Stimulated activated memory B cell treated with anti-CD40 and anti-IgM and Interleukin-4, amounts not matched to agents 10 μg/mL and 1 μg/mL and 100 μg/mL, for 72 hours (primary cell): Measurements from ENCODE around the gene TIA1.
"Not testable (repeated sequence)": the region's sequence is repeated elsewhere in the genome, so short reads cannot be mapped to it uniquely, and the experiment has no call there.

Experiments
- ATAC-seq: fragments of 150-1000 bp; cut with Tn5 transposase; 2 replicates; pipeline ENCODE4 v1.10.0; 2021
- H3K27ac Mint-ChIP-seq: one replicate; pipeline ENCODE4 v1.8.0; 2022; ENCODE audit warnings: mild to moderate bottlenecking, mixed read lengths
- H3K27me3 Mint-ChIP-seq: one replicate; pipeline ENCODE4 v1.8.0; 2022; ENCODE audit warnings: mixed read lengths
- H3K36me3 Mint-ChIP-seq: one replicate; pipeline ENCODE4 v1.8.0; 2022; ENCODE audit warnings: mixed read lengths
- H3K4me1 Mint-ChIP-seq: one replicate; pipeline ENCODE4 v1.8.0; 2022; ENCODE audit warnings: mixed read lengths
- H3K4me3 Mint-ChIP-seq: one replicate; pipeline ENCODE4 v1.8.0; 2022; ENCODE audit warnings: mild to moderate bottlenecking, moderate library complexity, mixed read lengths
- H3K9me3 Mint-ChIP-seq: one replicate; pipeline ENCODE4 v1.8.0; 2022; ENCODE audit warnings: mixed read lengths

The TIA1 gene, protein sequence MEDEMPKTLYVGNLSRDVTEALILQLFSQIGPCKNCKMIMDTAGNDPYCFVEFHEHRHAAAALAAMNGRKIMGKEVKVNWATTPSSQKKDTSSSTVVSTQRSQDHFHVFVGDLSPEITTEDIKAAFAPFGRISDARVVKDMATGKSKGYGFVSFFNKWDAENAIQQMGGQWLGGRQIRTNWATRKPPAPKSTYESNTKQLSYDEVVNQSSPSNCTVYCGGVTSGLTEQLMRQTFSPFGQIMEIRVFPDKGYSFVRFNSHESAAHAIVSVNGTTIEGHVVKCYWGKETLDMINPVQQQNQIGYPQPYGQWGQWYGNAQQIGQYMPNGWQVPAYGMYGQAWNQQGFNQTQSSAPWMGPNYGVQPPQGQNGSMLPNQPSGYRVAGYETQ

DNA sequence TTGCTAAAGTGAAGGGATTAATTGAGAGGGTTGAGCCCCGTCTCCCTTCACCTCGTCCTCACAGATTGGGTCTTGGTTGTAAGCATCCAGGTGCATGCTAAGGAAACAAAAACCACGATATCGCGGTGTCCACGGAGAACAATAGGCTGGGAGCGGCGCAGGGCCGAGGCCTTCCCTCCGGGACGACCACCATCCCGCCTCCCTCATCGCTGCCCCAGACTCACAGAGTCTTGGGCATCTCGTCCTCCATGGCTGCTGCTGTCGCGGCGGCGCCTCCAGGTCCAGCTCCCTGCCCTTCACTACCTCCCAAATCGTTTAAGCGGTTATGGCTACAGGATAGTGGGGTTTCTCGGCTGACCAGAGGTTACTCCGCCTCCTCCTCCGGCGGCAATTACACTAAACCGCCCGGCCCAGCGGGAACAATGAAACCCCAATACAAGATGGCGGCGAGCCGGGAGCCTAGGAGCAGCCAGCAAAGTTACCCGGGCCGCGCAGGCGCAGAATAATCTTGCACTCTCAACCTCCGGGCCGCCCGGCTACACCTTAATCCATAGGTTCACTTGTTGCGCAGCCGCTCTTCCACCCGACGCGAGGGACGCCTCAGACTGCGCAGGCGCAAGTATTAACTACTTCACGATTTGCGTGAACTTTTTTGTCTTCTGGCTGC lies at the start of gene TIA1:
TIA1 (minus strand) TSS at position 448 of the 667 bp plus-strand sequence; CDS start at position 250, 198 bp downstream.
- peaks cover 27% of the 10 kb centered on the region for H3K4me1 Mint-ChIP-seq
- H3K27ac Mint-ChIP-seq, result peak within 1 kb of the TSS; percentile 99
- H3K9me3 Mint-ChIP-seq, result no peaks in the 10 kb centered on the region
- peak; percentile 100 for ATAC-seq
- H3K36me3 Mint-ChIP-seq, result peaks cover 10% of the 10 kb centered on the region
- H3K27me3 Mint-ChIP-seq, result no peaks in the 10 kb centered on the region
- peak within 1 kb of the TSS; percentile 92 for H3K4me3 Mint-ChIP-seq

DNA sequence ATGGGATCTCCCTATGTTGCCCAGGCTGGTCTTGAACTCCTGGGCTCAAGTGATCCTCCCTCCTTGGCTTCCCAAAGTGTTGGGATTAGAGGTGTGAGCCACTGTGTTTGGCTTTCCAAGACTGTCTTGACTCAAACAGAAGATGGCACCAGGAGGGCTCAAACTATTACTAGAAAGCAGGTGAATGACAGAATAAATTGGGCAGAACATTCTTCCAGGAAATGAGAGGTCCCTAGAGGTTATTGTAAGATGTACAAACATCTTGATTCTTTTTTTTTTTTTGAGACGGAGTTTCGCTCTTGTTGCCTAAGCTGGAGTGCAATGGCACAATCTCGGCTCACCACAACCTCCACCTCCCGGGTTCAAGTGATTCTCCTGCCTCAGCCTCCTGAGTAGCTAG lies 49.4 kb upstream of the TIA1 start:
- H3K27ac Mint-ChIP-seq, H3K9me3 Mint-ChIP-seq, ATAC-seq, H3K27me3 Mint-ChIP-seq, H3K4me3 Mint-ChIP-seq: not testable (repeated sequence)
- peaks cover 18% of the 10 kb centered on the region for H3K4me1 Mint-ChIP-seq
- peaks cover 28% of the 10 kb centered on the region for H3K36me3 Mint-ChIP-seq

DNA sequence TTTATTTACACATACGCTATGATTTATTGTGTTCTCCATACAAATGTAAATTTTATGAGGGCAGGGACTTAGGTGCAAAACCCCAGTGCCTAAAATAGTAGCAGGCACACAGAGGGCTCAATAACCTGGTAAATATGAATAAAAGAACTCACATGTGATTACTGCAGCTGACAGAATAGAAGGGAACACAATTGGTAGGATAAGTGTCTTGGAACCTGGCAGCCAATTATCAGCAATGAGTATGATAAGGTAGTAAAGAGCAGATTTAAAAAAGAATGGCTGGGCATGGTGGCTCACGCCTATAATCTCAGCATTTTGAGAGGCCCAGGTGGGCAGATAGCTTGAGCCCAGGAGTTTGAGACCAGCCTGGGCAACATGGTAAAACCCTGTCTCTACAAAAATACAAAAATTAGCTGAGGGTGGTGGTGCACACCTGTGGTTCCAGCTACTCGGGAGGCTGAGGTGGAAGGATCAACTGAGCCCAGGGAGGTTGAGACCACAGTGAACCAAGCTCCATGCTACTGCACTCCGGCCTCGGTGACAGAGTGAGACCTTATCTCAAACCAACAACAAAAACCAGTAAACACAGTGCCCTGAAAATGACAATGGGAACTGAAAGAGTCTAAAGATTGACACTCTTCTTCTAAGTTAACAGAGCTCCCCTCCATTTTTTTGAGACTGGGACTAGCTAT lies 35.2 kb upstream of the TIA1 start:
- H3K4me3 Mint-ChIP-seq, result no peak overlapping the region
- no peak overlapping the region for H3K27ac Mint-ChIP-seq
- no peaks in the 10 kb centered on the region for H3K9me3 Mint-ChIP-seq
- no peak for ATAC-seq
- peaks cover 51% of the 10 kb centered on the region for H3K36me3 Mint-ChIP-seq
- peaks cover 13% of the 10 kb centered on the region for H3K4me1 Mint-ChIP-seq
- no peaks in the 10 kb centered on the region for H3K27me3 Mint-ChIP-seq

DNA sequence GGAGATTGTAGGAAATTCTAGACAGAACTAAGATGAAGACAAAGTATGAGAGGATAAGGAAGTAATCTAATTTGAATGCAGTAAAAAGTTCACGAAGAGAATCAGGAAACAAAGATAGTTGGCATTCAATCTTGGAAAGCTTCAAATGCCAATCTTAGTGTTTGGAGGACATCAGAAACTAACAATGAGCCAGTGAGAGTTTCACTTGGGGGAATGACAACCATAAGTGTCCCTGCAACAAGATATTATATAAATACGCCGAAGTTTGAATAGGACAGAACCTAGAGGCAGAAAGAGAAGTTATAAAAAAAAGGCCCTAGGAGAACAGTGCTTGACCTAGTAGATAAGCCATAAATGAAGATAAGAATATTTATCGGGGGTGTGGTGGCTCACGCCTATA lies 34.0 kb upstream of the TIA1 start:
- Mint-ChIP-seq H3K36me3 (peaks cover 55% of the 10 kb centered on the region), H3K4me3 (no peak overlapping the region), H3K9me3 (no peaks in the 10 kb centered on the region), H3K27ac (no peak overlapping the region), H3K4me1 (peaks cover 13% of the 10 kb centered on the region), H3K27me3 (no peaks in the 10 kb centered on the region)
- ATAC-seq, result no peak

DNA sequence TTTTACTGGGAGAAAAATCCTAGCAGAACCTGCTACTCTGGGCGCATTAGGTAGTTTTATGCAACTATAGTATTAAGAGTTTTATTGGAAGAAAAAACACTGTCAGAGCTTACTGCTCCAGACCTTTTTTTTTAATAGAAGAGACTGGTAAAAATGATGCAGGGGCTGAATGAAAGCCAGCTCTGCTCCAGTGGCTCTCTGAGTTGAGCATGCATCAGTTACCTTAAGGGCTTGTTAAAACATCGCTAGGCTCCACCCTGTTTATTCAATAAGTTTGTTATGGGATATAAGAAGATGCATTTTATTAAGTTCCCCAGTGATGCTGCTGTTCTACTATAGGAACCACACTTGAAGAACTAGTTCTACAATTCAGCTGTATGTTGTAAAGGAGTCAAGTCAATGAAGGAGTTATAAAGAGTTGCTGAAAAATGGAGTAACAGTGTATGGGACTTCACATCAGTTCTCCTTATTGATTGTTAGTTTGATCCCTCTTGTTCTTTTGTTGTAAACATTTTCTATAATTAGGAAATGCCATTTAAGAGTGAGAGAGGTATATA lies 31.9 kb upstream of the TIA1 start:
- Mint-ChIP-seq H3K4me3 (no peak overlapping the region), H3K4me1 (peaks cover 8% of the 10 kb centered on the region), H3K27me3 (no peaks in the 10 kb centered on the region), H3K36me3 (peaks cover 53% of the 10 kb centered on the region), H3K9me3 (no peaks in the 10 kb centered on the region), H3K27ac (no peak overlapping the region)
- ATAC-seq, result no peak

DNA sequence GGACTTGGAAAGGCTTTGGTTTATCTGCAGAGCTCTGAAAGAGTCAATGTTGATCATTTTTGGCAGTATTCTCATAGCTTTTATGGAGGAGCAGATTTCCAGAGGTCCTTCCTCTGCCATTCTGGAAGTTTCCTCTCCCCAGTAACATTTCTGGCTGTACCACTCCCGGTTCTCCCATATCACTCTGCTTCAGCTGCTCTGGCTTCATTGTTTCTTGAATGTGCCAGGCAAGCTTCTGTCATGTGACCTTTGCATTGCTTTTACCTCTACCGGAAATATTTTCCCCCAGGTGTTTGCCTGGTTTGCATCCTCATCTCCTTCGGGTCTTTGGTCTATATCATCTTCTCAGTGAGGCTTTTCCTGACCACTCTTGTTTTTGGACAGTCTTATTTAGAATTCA lies 21.9 kb upstream of the TIA1 start:
- Mint-ChIP-seq H3K4me3 (no peak overlapping the region), H3K27ac (peak overlapping the region; percentile 51), H3K27me3 (no peaks in the 10 kb centered on the region), H3K9me3 (no peaks in the 10 kb centered on the region), H3K4me1 (peaks cover 13% of the 10 kb centered on the region), H3K36me3 (peaks cover 47% of the 10 kb centered on the region)
- ATAC-seq, result no peak

DNA sequence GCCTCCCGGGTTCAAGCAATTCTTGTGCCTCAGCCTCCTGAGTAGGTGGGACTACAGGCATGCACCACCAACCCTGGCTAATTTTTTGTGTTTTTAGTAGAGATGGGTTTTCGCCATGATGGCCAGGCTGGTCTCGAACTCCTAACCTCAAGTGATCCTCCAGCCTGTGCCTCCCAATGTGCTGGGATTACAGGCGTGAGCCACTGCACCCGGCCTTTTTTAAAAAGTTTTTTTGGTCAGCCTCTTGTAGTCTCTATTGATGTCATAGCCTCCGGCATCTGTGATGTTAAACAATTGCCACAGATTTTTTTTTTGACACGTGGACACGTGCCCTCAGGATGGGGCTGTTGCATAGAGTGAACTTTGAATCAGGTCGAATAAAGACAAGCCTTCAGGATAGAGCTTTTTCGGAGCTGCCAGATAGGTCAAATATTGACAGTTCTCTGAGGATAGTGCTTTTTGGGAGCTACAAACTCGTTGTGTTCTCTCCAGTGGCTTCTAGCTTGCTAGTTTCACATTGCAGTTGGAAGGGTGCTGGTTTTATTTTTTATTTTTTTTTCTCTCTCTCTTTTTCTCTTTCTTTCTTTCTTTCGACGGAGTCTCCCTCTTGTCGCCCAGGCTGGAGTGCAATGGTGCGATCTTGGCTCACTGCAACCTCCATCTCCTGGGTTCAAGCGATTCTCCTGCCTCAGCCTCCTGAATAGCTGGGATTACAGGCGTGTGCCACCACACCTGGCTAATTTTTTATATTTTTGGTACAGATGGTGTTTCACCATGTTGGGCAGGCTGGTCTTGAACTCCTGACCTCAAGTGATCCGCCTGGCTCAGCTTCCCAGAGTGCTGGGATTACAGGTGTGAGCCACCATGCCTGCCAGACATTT lies 21.2 kb upstream of the TIA1 start:
- H3K4me3 Mint-ChIP-seq, ATAC-seq, H3K9me3 Mint-ChIP-seq, H3K27me3 Mint-ChIP-seq, H3K27ac Mint-ChIP-seq: not testable (repeated sequence)
- H3K36me3 Mint-ChIP-seq, result peaks cover 44% of the 10 kb centered on the region
- peaks cover 13% of the 10 kb centered on the region for H3K4me1 Mint-ChIP-seq

DNA sequence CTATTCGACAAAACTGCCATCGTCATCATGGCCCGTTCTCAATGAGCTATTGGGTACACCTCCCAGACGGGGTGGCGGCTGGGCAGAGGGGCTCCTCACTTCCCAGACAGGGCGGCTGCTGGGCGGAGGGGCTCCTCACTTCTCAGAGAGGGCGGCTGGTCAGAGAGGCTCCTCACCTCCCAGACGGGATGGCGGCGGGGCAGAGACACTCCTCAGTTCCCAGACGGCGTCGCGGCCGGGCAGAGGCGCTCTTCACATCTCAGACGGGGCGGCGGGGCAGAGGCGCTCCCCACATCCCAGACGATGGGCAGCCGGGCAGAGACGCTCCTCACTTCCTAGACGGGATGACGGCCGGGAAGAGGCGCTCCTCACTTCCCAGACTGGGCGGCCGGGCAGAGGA lies 18.5 kb upstream of the TIA1 start:
- H3K27ac Mint-ChIP-seq, H3K9me3 Mint-ChIP-seq, H3K4me1 Mint-ChIP-seq, H3K27me3 Mint-ChIP-seq, H3K4me3 Mint-ChIP-seq, ATAC-seq: not testable (repeated sequence)
- peaks cover 46% of the 10 kb centered on the region for H3K36me3 Mint-ChIP-seq

DNA sequence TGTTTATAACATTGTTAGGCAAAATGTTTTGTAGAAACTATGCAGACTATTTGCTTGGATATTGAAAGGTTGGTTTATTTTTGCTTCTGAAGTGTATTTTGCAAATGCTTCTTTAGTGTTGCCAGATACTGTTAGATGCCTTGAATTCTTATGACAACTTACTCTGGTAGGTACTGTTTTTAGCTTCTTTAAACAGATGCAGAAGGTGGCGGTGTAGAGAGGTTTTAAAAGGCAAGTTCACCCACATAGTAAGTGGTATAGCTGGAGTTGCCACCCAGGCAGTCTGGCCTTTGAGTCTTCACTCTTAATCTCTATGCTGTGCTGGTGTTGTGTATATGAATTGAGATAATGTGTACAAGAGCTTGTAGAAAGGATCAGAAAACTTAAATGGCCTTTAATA lies 13.1 kb upstream of the TIA1 start:
- peaks cover 36% of the 10 kb centered on the region for H3K4me1 Mint-ChIP-seq
- no peak for ATAC-seq
- no peak overlapping the region for H3K27ac Mint-ChIP-seq
- H3K4me3 Mint-ChIP-seq, result no peak overlapping the region
- H3K36me3 Mint-ChIP-seq, result peaks cover 33% of the 10 kb centered on the region
- H3K9me3 Mint-ChIP-seq, result no peaks in the 10 kb centered on the region
- H3K27me3 Mint-ChIP-seq, result no peaks in the 10 kb centered on the region

DNA sequence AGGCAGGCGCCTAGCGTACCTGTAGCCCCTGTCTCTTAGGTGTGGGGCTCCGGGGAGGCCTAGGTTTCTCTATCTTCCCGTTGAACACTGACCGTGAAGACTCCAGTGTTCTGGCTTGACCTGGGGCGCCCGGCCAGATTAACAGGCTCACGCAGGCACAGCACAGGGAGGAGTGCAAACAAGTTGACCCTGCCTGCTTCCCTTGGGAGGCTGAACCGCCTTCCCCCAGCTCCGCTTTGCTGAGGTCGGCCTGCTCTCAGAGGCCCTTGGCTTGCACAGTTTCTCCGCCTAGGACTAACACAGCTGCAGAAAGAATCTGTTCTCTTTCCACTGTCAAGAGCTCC lies 10.1 kb upstream of the TIA1 start:
- Mint-ChIP-seq H3K4me3 (peak overlapping the region; percentile 94), H3K36me3 (peaks cover 19% of the 10 kb centered on the region), H3K4me1 (peaks cover 36% of the 10 kb centered on the region), H3K27me3 (no peaks in the 10 kb centered on the region), H3K9me3 (no peaks in the 10 kb centered on the region), H3K27ac (peak overlapping the region; percentile 81)
- ATAC-seq, result no peak

DNA sequence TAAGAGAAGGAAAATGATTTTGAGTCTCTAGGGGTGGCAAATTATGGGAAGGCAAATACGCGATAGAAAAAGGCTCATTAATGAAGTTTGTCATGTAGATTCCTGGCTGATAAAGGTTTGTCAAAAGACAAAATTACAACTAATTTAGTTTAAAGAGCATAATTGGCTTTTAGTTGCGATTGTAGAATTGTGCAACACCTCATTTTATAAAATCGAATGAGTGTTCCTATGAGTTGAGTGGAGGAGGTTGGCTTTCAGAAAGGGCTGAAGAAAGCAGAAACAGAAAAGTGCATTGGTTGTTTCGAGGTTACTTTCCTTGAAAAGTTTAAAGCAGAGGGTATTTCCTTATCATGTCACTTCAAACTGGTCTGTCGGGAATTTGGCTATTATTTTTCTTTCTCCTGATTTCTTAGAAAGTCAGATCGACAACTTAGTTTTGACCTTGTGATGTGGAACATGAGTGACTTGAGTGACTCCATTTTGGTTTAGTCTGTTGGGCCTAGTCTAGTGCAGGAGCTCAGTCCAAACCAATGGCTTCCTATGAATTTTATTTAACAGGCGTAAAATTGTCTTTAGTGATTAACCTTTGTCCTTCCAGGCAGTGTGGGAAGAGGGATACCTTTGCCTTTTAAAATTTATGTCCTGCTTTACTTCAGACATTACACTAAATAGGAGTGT lies 7.3 kb upstream of the TIA1 start:
- no peak for ATAC-seq

DNA sequence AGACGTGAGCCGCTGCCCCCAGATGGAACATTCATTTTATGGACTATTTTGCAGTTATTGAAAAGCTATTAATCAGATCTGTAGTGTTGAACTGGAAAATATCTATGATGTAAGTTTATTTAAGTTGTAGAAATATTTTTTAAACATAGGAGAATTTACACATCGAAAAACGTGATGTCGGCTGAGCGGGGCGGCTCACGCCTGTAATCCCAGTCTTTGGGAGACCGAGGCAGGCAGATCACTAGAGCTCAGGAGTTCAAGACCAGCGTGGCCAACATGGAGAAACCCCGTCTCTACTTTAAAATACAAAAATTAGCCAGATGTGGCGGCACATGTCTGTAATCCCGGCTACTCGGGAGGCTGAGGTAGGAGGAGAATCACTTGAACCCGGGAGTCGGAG lies 2.0 kb upstream of the TIA1 start:
- Mint-ChIP-seq H3K9me3 (no peaks in the 10 kb centered on the region), H3K36me3 (peaks cover 5% of the 10 kb centered on the region), H3K4me1 (peaks cover 10% of the 10 kb centered on the region), H3K27me3 (no peaks in the 10 kb centered on the region), H3K27ac (no peak overlapping the region), H3K4me3 (no peak overlapping the region)
- ATAC-seq, result no peak

More for the DNA sequence above, 7.3 kb upstream of the TIA1 start:
- Mint-ChIP-seq H3K27ac (no peak overlapping the region), H3K27me3 (no peaks in the 10 kb centered on the region), H3K36me3 (no peaks in the 10 kb centered on the region), H3K4me3 (no peak overlapping the region), H3K4me1 (peaks cover 25% of the 10 kb centered on the region), H3K9me3 (no peaks in the 10 kb centered on the region)

DNA sequence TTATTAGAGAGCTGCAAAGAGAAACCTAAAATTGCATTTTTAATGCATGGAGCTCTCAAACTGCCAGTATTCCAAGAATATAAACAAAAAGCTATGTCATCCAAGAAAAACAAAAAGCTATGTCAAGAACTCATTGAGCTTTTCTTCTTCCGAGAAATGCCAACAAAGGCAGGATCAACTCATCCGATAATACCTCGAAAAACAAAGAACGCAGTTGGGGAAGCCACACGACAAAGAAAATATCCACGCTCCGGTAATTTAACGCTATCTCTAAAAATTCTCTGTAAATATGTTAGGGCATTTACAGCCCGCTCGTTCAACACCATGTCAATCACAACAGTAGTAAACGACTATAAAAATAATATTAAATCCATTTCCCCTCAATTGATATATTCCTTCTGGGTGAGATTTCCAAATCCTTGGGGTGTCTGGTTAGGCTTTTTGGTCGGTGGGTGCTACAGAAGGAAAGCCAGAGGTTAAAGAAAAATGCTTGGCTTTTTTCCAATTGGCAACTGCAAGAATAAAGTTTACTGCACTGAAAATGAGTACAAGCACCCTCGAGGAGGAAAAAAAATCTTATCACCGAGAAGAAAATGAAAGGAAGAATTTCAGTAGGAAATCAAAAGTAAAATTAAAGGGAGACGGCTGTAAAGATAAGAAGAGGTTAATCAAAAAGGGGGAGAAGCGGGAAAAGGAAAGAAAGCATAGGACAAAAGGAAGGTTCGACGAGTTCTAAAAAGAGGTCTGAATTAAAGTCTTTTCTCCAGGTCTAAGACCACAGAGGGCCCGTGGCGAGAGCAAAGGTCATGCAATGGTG lies 856 bp downstream of the TIA1 start:
- H3K9me3 Mint-ChIP-seq, result no peaks in the 10 kb centered on the region
- H3K36me3 Mint-ChIP-seq, result peaks cover 10% of the 10 kb centered on the region
- H3K27me3 Mint-ChIP-seq, result no peaks in the 10 kb centered on the region
- no peak for ATAC-seq
- peak overlapping the region; percentile 92 for H3K4me3 Mint-ChIP-seq
- peaks cover 27% of the 10 kb centered on the region for H3K4me1 Mint-ChIP-seq
- peak overlapping the region; percentile 99 for H3K27ac Mint-ChIP-seq
